GM10248 (cell line): ENCODE results near the gene FOXC2.

Experiments
- CTCF ChIA-PET: fragments of 300-600 bp; sonication (Branson Sonifier 250); formaldehyde crosslinking; extraction: SDS; loops from one replicate; lab custom pipeline; 2021; ENCODE audit warnings: antibody characterized with exemption; lab: Yijun Ruan, JAX
- POLR2A ChIA-PET: fragments of 350-650 bp; sonication (Branson Sonifier 250); formaldehyde crosslinking; extraction: SDS; loops from one replicate; lab custom pipeline; 2020; ENCODE audit warnings: antibody characterized with exemption; lab: Yijun Ruan, JAX
- DNase-seq: peaks from one replicate; pipeline ENCODE4 v3.0.0; 2012; ENCODE audit errors: extremely low spot score
- TF ChIP-seq, protein P1 (sequence below): IDR thresholded peaks from 2 replicates; pipeline ENCODE4 v1.5.1; 2012; ENCODE audit warnings: mild to moderate bottlenecking, low read depth; ENCODE audit errors: extremely low read depth, missing control alignments, control extremely low read depth

Gene FOXC2

DNA sequence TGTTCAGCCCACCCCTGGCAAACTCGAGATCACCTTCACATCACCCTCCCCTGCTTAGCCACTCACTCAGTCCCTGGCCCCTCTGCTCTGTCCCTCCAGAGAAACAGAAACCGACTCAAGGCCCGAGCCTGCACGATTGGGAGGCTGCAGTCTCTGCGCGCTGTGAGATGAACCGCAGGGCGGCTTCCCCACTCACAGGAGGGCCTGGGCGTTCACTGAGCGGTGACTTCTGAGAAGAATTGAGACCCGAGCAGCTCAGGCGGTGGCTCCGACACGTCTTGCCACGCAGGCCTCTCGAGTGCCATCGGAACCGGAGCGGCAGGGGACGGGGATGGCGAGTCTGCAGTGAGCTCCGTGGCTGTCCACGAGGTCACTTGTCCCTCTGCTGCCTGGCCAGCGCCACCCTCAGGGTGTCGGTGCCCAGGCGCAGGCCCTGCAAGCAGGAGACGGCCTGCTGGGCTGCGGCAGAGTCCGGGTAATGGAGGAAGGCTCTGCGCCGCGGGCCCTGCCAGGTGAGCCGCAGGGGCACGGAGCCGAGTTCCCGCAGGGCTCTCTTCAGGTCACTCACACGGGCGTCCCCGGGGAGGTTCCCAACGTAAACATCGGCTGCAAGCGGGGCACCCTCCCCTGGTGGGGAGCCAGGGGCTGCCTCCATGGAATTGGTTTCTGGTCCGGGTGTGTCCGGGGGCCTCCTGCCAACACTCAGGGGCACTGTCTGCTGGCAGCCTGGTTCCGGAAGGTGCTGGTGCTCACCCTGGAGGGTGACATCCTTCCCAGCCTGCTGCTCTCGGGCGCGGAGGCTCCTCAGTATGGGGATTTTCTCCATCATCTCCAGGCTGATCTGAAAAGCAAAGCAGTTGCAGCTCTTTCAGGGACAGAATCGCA, 34.7 kb upstream of the FOXC2 start:
- POLR2A ChIA-PET: no interaction called here
- TF ChIP-seq, protein P1, sequence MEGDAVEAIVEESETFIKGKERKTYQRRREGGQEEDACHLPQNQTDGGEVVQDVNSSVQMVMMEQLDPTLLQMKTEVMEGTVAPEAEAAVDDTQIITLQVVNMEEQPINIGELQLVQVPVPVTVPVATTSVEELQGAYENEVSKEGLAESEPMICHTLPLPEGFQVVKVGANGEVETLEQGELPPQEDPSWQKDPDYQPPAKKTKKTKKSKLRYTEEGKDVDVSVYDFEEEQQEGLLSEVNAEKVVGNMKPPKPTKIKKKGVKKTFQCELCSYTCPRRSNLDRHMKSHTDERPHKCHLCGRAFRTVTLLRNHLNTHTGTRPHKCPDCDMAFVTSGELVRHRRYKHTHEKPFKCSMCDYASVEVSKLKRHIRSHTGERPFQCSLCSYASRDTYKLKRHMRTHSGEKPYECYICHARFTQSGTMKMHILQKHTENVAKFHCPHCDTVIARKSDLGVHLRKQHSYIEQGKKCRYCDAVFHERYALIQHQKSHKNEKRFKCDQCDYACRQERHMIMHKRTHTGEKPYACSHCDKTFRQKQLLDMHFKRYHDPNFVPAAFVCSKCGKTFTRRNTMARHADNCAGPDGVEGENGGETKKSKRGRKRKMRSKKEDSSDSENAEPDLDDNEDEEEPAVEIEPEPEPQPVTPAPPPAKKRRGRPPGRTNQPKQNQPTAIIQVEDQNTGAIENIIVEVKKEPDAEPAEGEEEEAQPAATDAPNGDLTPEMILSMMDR: no peak
- DNase-seq: no peak
- CTCF ChIA-PET: interaction anchor here (1.8 kb wide), 1 partner anchor 12 kb away, joined by 5 read pairs; no protein-coding TSS in a partner anchor

DNA sequence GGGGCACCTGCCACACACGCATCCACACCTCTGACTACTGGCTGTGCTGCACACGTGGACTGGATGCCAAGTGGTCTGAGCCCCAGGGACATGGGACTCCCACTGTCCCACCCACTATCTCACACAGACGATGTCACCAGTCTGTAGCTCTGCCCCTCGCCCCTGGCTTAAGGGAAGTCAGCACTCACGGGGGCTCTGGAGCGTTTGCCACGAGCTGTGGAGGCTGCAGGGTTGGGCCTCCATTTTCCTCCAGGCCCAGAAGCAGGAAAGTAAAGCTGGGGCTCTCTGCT, 34.2 kb upstream of the FOXC2 start:
- TF ChIP-seq, protein P1: no peak
- ChIA-PET POLR2A (no interaction called here), CTCF (interaction anchor here (1.4 to 1.8 kb wide), 2 partner anchors 12 kb away, joined by 5 to 8 read pairs; no protein-coding TSS in a partner anchor)
- no peak for DNase-seq

DNA sequence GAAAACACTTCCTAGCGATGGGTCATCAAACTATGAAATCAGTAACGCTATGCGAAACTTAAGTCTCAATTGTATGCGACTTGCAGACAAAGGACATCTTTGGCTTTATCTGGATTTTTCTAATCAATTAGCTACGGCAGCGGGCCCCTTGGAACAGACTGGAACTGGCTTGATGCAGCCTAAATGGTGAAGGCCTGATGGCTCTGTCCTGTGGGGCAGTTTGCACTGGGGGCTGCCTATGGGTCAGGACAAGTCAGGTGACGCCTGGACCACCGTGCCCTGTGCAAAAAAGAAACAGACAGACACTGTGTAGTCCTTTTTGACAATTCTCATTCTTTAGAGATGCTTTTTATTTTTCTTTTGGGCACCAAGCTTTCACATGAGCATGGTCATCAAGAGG, 33.6 kb upstream of the FOXC2 start:
- ChIA-PET POLR2A (no interaction called here), CTCF (interaction anchor here (1.4 kb wide), 1 partner anchor 13 kb away, joined by 8 read pairs; no protein-coding TSS in a partner anchor)
- no peak for DNase-seq
- TF ChIP-seq, protein P1: no peak

DNA sequence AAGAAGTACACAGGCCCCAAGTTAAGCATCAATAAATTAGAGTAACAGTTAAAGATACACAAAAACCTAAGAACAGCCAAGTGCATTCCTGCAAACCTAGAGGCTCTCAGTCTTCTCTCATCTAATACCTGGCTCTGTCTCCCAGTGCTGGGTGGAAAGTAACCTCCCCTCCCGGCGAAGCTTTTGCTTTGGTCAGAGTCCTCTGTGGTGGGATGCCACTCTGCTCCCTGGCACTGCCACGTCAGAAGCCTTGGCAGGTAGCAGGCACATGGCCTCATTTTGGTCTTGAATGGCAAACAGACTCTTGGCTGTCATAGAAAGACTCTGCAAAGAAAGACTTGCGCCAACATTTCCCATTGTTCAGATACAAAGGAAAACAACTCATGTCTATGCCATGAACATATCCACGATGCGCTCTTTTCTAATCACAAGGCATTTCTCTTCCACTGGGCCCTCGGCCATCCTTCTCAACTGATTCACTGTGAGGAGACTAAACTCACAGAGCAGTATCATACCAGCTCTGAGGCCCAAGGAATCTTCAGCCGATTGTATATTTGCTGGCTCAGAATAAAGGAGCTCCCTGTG, 32.8 kb upstream of the FOXC2 start:
- ChIA-PET POLR2A (no interaction called here), CTCF (interaction anchor here (1.4 kb wide), 1 partner anchor 13 kb away, joined by 8 read pairs; no protein-coding TSS in a partner anchor)
- TF ChIP-seq, protein P1: no peak
- DNase-seq: no peak

DNA sequence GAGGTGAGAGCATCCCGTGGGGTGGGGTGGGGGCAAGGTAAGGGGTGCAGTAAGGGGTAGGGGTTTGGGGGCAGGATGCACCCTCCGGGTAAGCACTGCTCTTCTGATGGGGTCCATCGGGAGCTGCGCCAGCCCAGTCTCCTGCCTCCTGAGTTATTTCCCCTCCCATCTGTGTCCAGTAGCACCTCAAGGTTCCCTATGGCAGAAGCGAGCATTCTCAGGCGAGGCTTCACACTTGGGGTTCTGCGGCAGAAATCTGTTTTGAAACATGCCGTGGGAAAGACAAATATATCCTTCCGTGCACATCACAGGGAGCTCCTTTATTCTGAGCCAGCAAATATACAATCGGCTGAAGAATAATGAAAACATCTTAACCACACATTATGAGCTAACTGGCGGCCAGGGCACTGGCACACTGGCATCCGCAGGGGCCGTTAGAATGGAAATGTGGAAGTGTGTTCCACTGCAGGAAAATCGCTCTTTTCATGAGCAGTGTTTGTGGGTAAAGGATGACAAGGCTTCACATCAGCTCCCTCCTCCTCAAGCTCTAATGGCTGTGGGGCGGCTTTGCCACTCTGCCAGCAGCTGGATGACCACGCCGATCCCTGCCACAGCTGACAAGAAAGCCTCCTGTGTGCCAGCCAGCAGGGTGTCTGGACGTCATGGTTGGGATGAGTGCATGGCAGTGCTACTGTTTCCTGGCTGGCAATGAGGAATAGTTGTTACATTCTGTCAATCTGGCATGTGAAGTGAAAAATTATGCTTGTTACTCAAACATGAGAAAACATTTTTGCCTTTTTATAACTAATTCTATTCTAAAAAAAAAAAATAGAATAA, 31.6 kb upstream of the FOXC2 start:
- ChIA-PET CTCF (interaction anchor here (0.7 kb wide), 1 partner anchor 15 kb away, joined by 3 read pairs; no protein-coding TSS in a partner anchor), POLR2A (no interaction called here)
- TF ChIP-seq, protein P1: no peak
- no peak for DNase-seq

DNA sequence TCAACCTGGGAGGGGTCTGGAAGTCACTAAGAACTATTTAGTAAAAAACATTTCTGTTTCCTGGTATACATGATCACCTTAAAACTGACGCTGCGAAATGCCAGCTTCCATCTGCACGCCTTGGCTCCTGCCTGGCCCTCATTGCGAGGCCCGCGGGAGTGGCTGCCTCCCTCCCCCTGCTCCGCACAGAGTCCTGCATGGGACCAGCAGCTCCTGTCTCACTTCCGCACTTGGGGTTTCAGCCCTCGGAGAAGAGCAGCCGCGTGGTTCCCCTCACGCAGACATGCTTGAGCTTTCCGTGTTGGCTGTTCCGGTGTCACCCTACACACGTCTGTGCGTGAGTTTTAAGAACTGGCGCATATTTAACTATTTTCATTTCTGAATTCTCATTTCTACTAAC, 30.0 kb upstream of the FOXC2 start:
- ChIA-PET CTCF (interaction anchor here (1.5 kb wide), 1 partner anchor 28 kb away, joined by 5 read pairs; no protein-coding TSS in a partner anchor), POLR2A (no interaction called here)
- TF ChIP-seq, protein P1: no peak
- DNase-seq: no peak
